HepG2 (cell line): ENCODE data around the gene WIPF2. TPM values are rescaled to one million over a fixed set of nuclear protein-coding genes. Genes with fewer than 3 reads are reported as not detected.

Experiments
- ATAC-seq: fragments of 200-7000 bp; cut with Tn5 transposase; 3 replicates; pipeline ENCODE4 v1.9.1; 2020; ENCODE audit warnings: mild to moderate bottlenecking, moderate library complexity
- BruUV-seq: library from RNA; stranded (reverse); fragments of 400-500 nt; replicated peaks from 2 replicates; lab custom pipeline; 2021; lab: Mats Ljungman, UMichigan
- CTCF ChIA-PET: fragments of 300-600 bp; formaldehyde crosslinking; extraction: SDS; loops from one replicate; lab custom pipeline; 2021; ENCODE audit warnings: low total read pairs, inconsistent platforms, low intra/inter-chr PET ratio; lab: Yijun Ruan, JAX
- POLR2A ChIA-PET: fragments of 350-600 bp; sonication (Branson Sonifier 250); formaldehyde crosslinking; loops from one replicate; lab custom pipeline; 2020; ENCODE audit warnings: antibody characterized with exemption, inconsistent platforms; lab: Yijun Ruan, JAX
- DNase-seq: peaks from one replicate; pipeline ENCODE4 v3.0.0-alpha.2; 2015; ENCODE audit warnings: low spot score
- FAIRE-seq: peaks from 3 replicates; lab custom pipeline; 2011; peaks lifted over from hg19 to GRCh38; lab: Jason Lieb, UNC
- H2AFZ ChIP-seq: one replicate; pipeline ENCODE4 v1.6.1; 2011; ENCODE audit warnings: low read length, inconsistent platforms
- H3K27ac ChIP-seq: fragments of 300-600 bp; 3 replicates; pipeline ENCODE4 v1.8.0; 2011; ENCODE audit warnings: mixed run types, mild to moderate bottlenecking, mixed read lengths, low read length, inconsistent platforms; ENCODE audit not compliant: insufficient read depth; ENCODE audit errors: extremely low read length
- H3K27me3 ChIP-seq, 2 experiments: fragments of 200-600 bp in 1 of 2; 2 replicates in 1 of 2; 3 replicates in 1 of 2; pipeline versions ENCODE4 v1.6.0 to v1.8.0; 2011; ENCODE audit warnings: low read length in 2 of 2, mild to moderate bottlenecking in 2 of 2, moderate library complexity in 2 of 2, inconsistent platforms in 1 of 2; ENCODE audit not compliant: insufficient read depth in 2 of 2, control insufficient read depth in 1 of 2
- H3K36me3 ChIP-seq, 2 experiments: fragments of 200-600 bp in 1 of 2; replicated peaks in 1 of 2; 2 replicates in 1 of 2; 3 replicates in 1 of 2; pipeline versions ENCODE4 v1.5.1 to v1.8.0; 2011; ENCODE audit warnings: low read length in 2 of 2, inconsistent platforms in 1 of 2; ENCODE audit not compliant: insufficient read depth in 2 of 2, control insufficient read depth in 1 of 2
- H3K4me1 ChIP-seq: 2 replicates; pipeline ENCODE4 v1.5.1; 2012; ENCODE audit warnings: low read length, inconsistent platforms; ENCODE audit not compliant: insufficient read depth
- H3K4me2 ChIP-seq: 2 replicates; pipeline ENCODE4 v1.6.0; 2011; ENCODE audit warnings: low read depth, low read length, inconsistent platforms
- H3K4me3 ChIP-seq, 3 experiments: fragments of 200-600 bp in 1 of 3; sonication (generic), shearing (Covaris generic) in 1 of 3; replicated peaks in 1 of 3; 2 replicates each; pipeline ENCODE4 v1.5.1; 2011 to 2016; ENCODE audit warnings: low read length in 3 of 3, inconsistent platforms in 2 of 3, low read depth in 2 of 3, mild to moderate bottlenecking in 2 of 3, control low read depth in 1 of 3, mixed read lengths in 1 of 3; ENCODE audit not compliant: insufficient read depth in 1 of 3
- H3K79me2 ChIP-seq: one replicate; pipeline ENCODE4 v1.6.1; 2011; ENCODE audit warnings: low read length, inconsistent platforms; ENCODE audit not compliant: insufficient read depth
- H3K9ac ChIP-seq: 2 replicates; pipeline ENCODE4 v1.6.0; 2011; ENCODE audit warnings: mild to moderate bottlenecking, low read depth, low read length, inconsistent platforms; ENCODE audit not compliant: insufficient read depth
- H3K9me3 ChIP-seq: 2 replicates; pipeline ENCODE4 v1.5.1; 2012; ENCODE audit warnings: mild to moderate bottlenecking, low read length
- H4K20me1 ChIP-seq: 2 replicates; pipeline ENCODE4 v1.6.0; 2011; ENCODE audit warnings: inconsistent platforms, mild to moderate bottlenecking, low read length, moderate library complexity; ENCODE audit not compliant: insufficient read depth
- AGO2 ChIP-seq: fragments of 200-400 bp; formaldehyde crosslinking; optimal IDR thresholded peaks from 2 replicates; pipeline ENCODE3; 2017; ENCODE audit warnings: mild to moderate bottlenecking, low read depth, low read length, moderate library complexity
- ARNT2 ChIP-seq: sonication (generic); formaldehyde crosslinking; IDR thresholded peaks from 2 replicates; pipeline ENCODE4 v1.8.0; 2022; ENCODE audit warnings: mild to moderate bottlenecking, low read depth, missing genetic modification reagents, moderate library complexity
- GATAD2A ChIP-seq: IDR thresholded peaks from 2 replicates; pipeline ENCODE4 v1.6.1; 2016
- GLI4 ChIP-seq: sonication (generic); formaldehyde crosslinking; IDR thresholded peaks from 2 replicates; pipeline ENCODE4 v1.5.1; 2020; ENCODE audit warnings: missing genetic modification reagents, mild to moderate bottlenecking, moderate library complexity, borderline replicate concordance
- HNRNPLL ChIP-seq: fragments of 200-400 bp; formaldehyde crosslinking; IDR thresholded peaks from 2 replicates; pipeline ENCODE4 v1.6.1; 2017; ENCODE audit warnings: mild to moderate bottlenecking, low read depth, low read length; ENCODE audit not compliant: poor library complexity, severe bottlenecking
- KDM6A ChIP-seq: IDR thresholded peaks from 2 replicates; pipeline ENCODE4 v1.6.1; 2016; ENCODE audit warnings: low read depth
- KLF6 ChIP-seq: IDR thresholded peaks from 2 replicates; pipeline ENCODE4 v1.8.0; 2016; ENCODE audit warnings: missing biosample characterization, missing genetic modification reagents
- MAFF ChIP-seq: IDR thresholded peaks from 2 replicates; pipeline ENCODE4 v1.6.1; 2011; ENCODE audit warnings: low read depth, low read length, improper control_type of control experiment
- NFYC ChIP-seq: IDR thresholded peaks from 2 replicates; pipeline ENCODE4 v1.6.1; 2016; ENCODE audit warnings: missing genetic modification reagents, missing compliant biosample characterization
- POLR2AphosphoS5 ChIP-seq: IDR thresholded peaks from 2 replicates; pipeline ENCODE4 v1.6.1; 2012; ENCODE audit warnings: low read depth, low read length
- POLR2G ChIP-seq: fragments of 200-400 bp; formaldehyde crosslinking; IDR thresholded peaks from 2 replicates; pipeline ENCODE4 v1.6.1; 2018; ENCODE audit warnings: mild to moderate bottlenecking, low read depth, low read length, moderate library complexity
- RFXANK ChIP-seq: IDR thresholded peaks from 2 replicates; pipeline ENCODE4 v1.6.1; 2016
- SP2 ChIP-seq: sonication (generic); formaldehyde crosslinking; IDR thresholded peaks from 2 replicates; pipeline ENCODE4 v1.5.1; 2020; ENCODE audit warnings: mild to moderate bottlenecking, missing genetic modification reagents
- THYN1 ChIP-seq: sonication (generic); formaldehyde crosslinking; IDR thresholded peaks from 2 replicates; pipeline ENCODE4 v1.8.1; 2023; ENCODE audit warnings: low read depth, mild to moderate bottlenecking, moderate library complexity, missing genetic modification reagents, borderline replicate concordance
- ZBTB39 ChIP-seq: sonication (generic); formaldehyde crosslinking; IDR thresholded peaks from 2 replicates; pipeline ENCODE4 v1.5.0; 2020; ENCODE audit warnings: missing genetic modification reagents
- ZNF160 ChIP-seq: sonication (generic); formaldehyde crosslinking; IDR thresholded peaks from 2 replicates; pipeline ENCODE4 v1.8.0; 2022; ENCODE audit warnings: mild to moderate bottlenecking, inconsistent platforms, missing genetic modification reagents
- ZNF230 ChIP-seq: sonication (generic); formaldehyde crosslinking; IDR thresholded peaks from 2 replicates; pipeline ENCODE4 v1.4.0; 2020; ENCODE audit warnings: mild to moderate bottlenecking, missing genetic modification reagents
- ZNF235 ChIP-seq: sonication (generic); formaldehyde crosslinking; IDR thresholded peaks from 2 replicates; pipeline ENCODE4 v1.8.1; 2023; ENCODE audit warnings: mild to moderate bottlenecking, missing genetic modification reagents, borderline replicate concordance
- ZNF282 ChIP-seq: fragments of 450-650 bp; IDR thresholded peaks from 2 replicates; pipeline ENCODE4 v1.6.1; 2018; ENCODE audit not compliant: partially characterized antibody
- ZNF292 ChIP-seq: sonication (generic); formaldehyde crosslinking; IDR thresholded peaks from 2 replicates; pipeline ENCODE4 v1.8.1; 2022; ENCODE audit warnings: mild to moderate bottlenecking, low read depth, missing genetic modification reagents, borderline replicate concordance
- ZNF574 ChIP-seq: sonication (generic); formaldehyde crosslinking; IDR thresholded peaks from 2 replicates; pipeline ENCODE4 v1.4.0; 2020; ENCODE audit warnings: missing genetic modification reagents
- ZNF724P ChIP-seq: sonication (generic); formaldehyde crosslinking; IDR thresholded peaks from 2 replicates; pipeline ENCODE4 v1.8.0; 2022; ENCODE audit warnings: missing genetic modification reagents, borderline replicate concordance
- WGBS: methylation state at CpG from one replicate; pipeline ENCODE4 v1.1.6; 2017; ENCODE audit warnings: low lambda C conversion rate; 5-methylcytosine and 5-hydroxymethylcytosine counted together
- in situ Hi-C: cut with HindIII; loops from 2 replicates; pipeline ENCODE4 v1.10.0; 2017; ENCODE audit warnings: low pct_unique_long_range_greater_than_20kb; ENCODE audit not compliant: extremely low pct_ligation_motif_present
- intact Hi-C: fragments of 100-400 bp; cut with micrococcal nuclease; formaldehyde crosslinking; loops from one replicate; pipeline ENCODE4 v1.10.0; 2022; ENCODE audit not compliant: unreplicated experiment
- polyA plus RNA-seq, 8 experiments: library from polyadenylated mRNA; depleted of rRNA in 3 of 8; stranded (reverse) in 7 of 8; unstranded in 1 of 8; fragments of >200 nt; fragmentation: Illumina TruSeq in 4 of 8; extraction: Trizol in 4 of 8; gene quantifications; 2 replicates each; pipeline versions ENCODE4 v1.2.1 to v1.2.3, GENCODE V29; 2011 to 2016; ENCODE audit warnings: low read depth in 4 of 8, missing spikeins in 1 of 8, mixed read lengths in 1 of 8; ENCODE audit not compliant: insufficient read depth in 1 of 8
- total RNA-seq, 5 experiments: library from RNA; depleted of rRNA; stranded (reverse); fragments of >200 nt; fragmentation: Illumina TruSeq; extraction: Trizol; gene quantifications; 2 replicates each; pipeline ENCODE4 v1.2.3, GENCODE V29; 2016; ENCODE audit warnings: low read depth in 1 of 5

The WIPF2 gene
- total and polyA plus RNA-seq, 2 of the 13 experiments (the other 11 are each of a cell fraction or from before 2014, with no cell fraction given): 7.2 to 10.8 TPM

GRCh38 chr17:40307001-40307730 is 88.1 kb downstream of the WIPF2 start:
- intact Hi-C loops: no loop called here
- ATAC-seq (peak; percentile 2), FAIRE-seq (no peak), DNase-seq (no peak)
- H3K27me3 ChIP-seq: no peaks in the 10 kb centered on the region; a peak in 1 of 5 replicates
- no peak overlapping the region for H2AFZ ChIP-seq
- ChIA-PET CTCF (interaction anchor here (8.6 kb wide), 1 partner anchor 47 kb away, joined by 157 read pairs; no protein-coding TSS in a partner anchor), POLR2A (interaction anchor here (1.2 to 4.1 kb wide), 6 partner anchors 11 to 56 kb away, joined by 3 to 35 read pairs (median 8); no protein-coding TSS in a partner anchor)
- no peaks in the 10 kb centered on the region for H3K9me3 ChIP-seq
- peaks cover 57% of the 10 kb centered on the region for H3K4me1 ChIP-seq
- no TSS peak for BruUV-seq
- 69% methylated on average over 10 of the region's 10 CpGs for WGBS
- in situ Hi-C loops: no loop called here
- H3K36me3 ChIP-seq: peaks cover 0 to 14% of the 10 kb centered on the region in 2 experiments; a peak in 4 of 5 replicates
- no peaks in the 10 kb centered on the region for H3K79me2 ChIP-seq
- H3K4me2 ChIP-seq: peak overlapping the region; percentile 28
- no peak overlapping the region for H3K4me3 ChIP-seq
- H4K20me1 ChIP-seq: no peaks in the 10 kb centered on the region
- no peak overlapping the region for H3K27ac ChIP-seq
- H3K9ac ChIP-seq: no peak overlapping the region
- TF ChIP-seq ZNF724P (CRISPR knock-in tag) (no peak), ZNF160 (CRISPR knock-in tag) (no peak), SP2 (CRISPR knock-in tag) (no peak), MAFF (peak; percentile 86), ZNF574 (CRISPR knock-in tag) (no peak), GLI4 (CRISPR knock-in tag) (no peak), NFYC (CRISPR knock-in tag) (no peak), GATAD2A (no peak), ZNF235 (CRISPR knock-in tag) (no peak), RFXANK (CRISPR knock-in tag) (no peak), ZNF292 (CRISPR knock-in tag) (no peak), ARNT2 (peak; percentile 36; the same call in 1 of the 2 replicates), AGO2 (peak; percentile 46), KDM6A (CRISPR knock-in tag) (no peak), ZNF282 (no peak), KLF6 (CRISPR knock-in tag) (no peak), THYN1 (CRISPR knock-in tag) (no peak), ZNF230 (no peak), POLR2G (peak; percentile 20; the same call in 1 of the 2 replicates), HNRNPLL (no peak), POLR2AphosphoS5 (peak; percentile 29; the same call in 1 of the 2 replicates), ZBTB39 (CRISPR knock-in tag) (no peak)
